ENCODE measurements around the gene NCOA5. TPM values are rescaled to one million over a fixed set of nuclear protein-coding genes. Genes with fewer than 3 reads are reported as not detected.

NCOA5 gene
- total and polyA plus RNA-seq, 10 donors: 14.3 to 33.2 (median 27.7) TPM

- Histone ChIP-seq H3K36me3 (no peaks in the 10 kb centered on the region), H3K27me3 (replicated peaks in 1 of 7) (peaks cover 0 to 5% (median 0%) of the 10 kb centered on the region in 7 donors), H3K9me3 (no peaks in the 10 kb centered on the region), H3K4me1 (peaks cover 4 to 43% (median 23%) of the 10 kb centered on the region in 6 donors), H3K27ac (peak overlapping the region in 2 of 8 donors; percentile 3 to 40), H3K4me3 (no peak overlapping the region)
- no peak for DNase-seq
- intact Hi-C loops (cut with DNase I; ENCODE audit: low total_unique reads): no loop called here
- TF ChIP-seq POLR2AphosphoS5 (IDR thresholded peaks at IDR 0.05) (no peak), POLR2A (IDR thresholded peaks at IDR 0.05) (no peak), CTCF (IDR thresholded peaks at IDR 0.05 in 8 of 11, conservative IDR thresholded peaks at IDR 0.05 in 3 of 11) (no peak)
These were observed 22.1 kb upstream of the NCOA5 start for GRCh38 chr20:46111836-46112212.

GRCh38 chr20:46111028-46111835, 21.5 kb upstream of the NCOA5 start:
- Histone ChIP-seq H3K4me1 (peaks cover 4 to 39% (median 21%) of the 10 kb centered on the region in 6 donors), H3K4me3 (no peak overlapping the region), H3K36me3 (no peaks in the 10 kb centered on the region), H3K27me3 (replicated peaks in 1 of 7) (peaks cover 0 to 11% (median 0%) of the 10 kb centered on the region in 7 donors), H3K27ac (peak overlapping the region in 4 of 8 donors; percentile 3 to 48 (median 38)), H3K9me3 (no peaks in the 10 kb centered on the region)
- DNase-seq: no peak
- intact Hi-C loops (cut with DNase I; ENCODE audit: low total_unique reads): no loop called here
- 38 to 57% (median 48%) methylated on average over 5 of the region's 5 CpGs for WGBS, 5 donors
- TF ChIP-seq POLR2A (IDR thresholded peaks at IDR 0.05): no peak
- peak in 1 of 3 donors; percentile 50 for TF ChIP-seq POLR2AphosphoS5 (IDR thresholded peaks at IDR 0.05)

- WGBS, 5 donors: 88 to 92% (median 89%) methylated on average over 11 to 14 of the region's 14 CpGs
These were observed 19.2 kb upstream of the NCOA5 start for GRCh38 chr20:46108976-46109375.

GRCh38 chr20:46108435-46108841, 18.7 kb upstream of the NCOA5 start:
- no peaks in the 10 kb centered on the region for H3K36me3 ChIP-seq
- H3K27me3 ChIP-seq (replicated peaks in 1 of 7): peaks cover 0 to 16% (median 0%) of the 10 kb centered on the region in 7 donors
- intact Hi-C loops (cut with DNase I; ENCODE audit: low total_unique reads): no loop called here
- WGBS, 5 donors: 48 to 56% (median 49%) methylated on average over 5 of the region's 5 CpGs
- TF ChIP-seq POLR2AphosphoS5 (IDR thresholded peaks at IDR 0.05) (no peak), CTCF (IDR thresholded peaks at IDR 0.05 in 8 of 11, conservative IDR thresholded peaks at IDR 0.05 in 3 of 11) (no peak), POLR2A (IDR thresholded peaks at IDR 0.05) (no peak)
- DNase-seq: no peak
- H3K9me3 ChIP-seq: no peaks in the 10 kb centered on the region
- peak overlapping the region in 7 of 8 donors; percentile 5 to 83 (median 69) for H3K27ac ChIP-seq
- no peak overlapping the region for H3K4me3 ChIP-seq
- peaks cover 4 to 39% (median 21%) of the 10 kb centered on the region in 6 donors for H3K4me1 ChIP-seq

More at GRCh38 chr20:46108976-46109375, 19.2 kb upstream of the NCOA5 start:
- DNase-seq: no peak
- Histone ChIP-seq H3K27me3 (replicated peaks in 1 of 7) (peaks cover 0 to 15% (median 0%) of the 10 kb centered on the region in 7 donors), H3K27ac (peak overlapping the region in 7 of 8 donors; percentile 5 to 83 (median 69)), H3K9me3 (no peaks in the 10 kb centered on the region), H3K4me3 (no peak overlapping the region), H3K36me3 (no peaks in the 10 kb centered on the region), H3K4me1 (peaks cover 4 to 39% (median 21%) of the 10 kb centered on the region in 6 donors)
- intact Hi-C loops (cut with DNase I; ENCODE audit: low total_unique reads): no loop called here
- TF ChIP-seq CTCF (IDR thresholded peaks at IDR 0.05 in 8 of 11, conservative IDR thresholded peaks at IDR 0.05 in 3 of 11) (no peak), POLR2A (IDR thresholded peaks at IDR 0.05) (no peak), POLR2AphosphoS5 (IDR thresholded peaks at IDR 0.05) (no peak)
